Gastroesophageal sphincter (tissue), 4 donors: ENCODE results near the gene OR5B2. TPM values are rescaled to one million over a fixed set of nuclear protein-coding genes. Genes with fewer than 3 reads are reported as not detected.

Experiments used
- ATAC-seq: fragments of 150-250 bp; one replicate; pipeline ENCODE4 v1.9.1; 2016; ENCODE audit warnings: mild to moderate bottlenecking, moderate library complexity
- H3K27ac ChIP-seq, 4 donors: fragments of 200-600 bp; sonication (generic) in 3 of 4; 1 replicate in 3 of 4; 2 replicates in 1 of 4; pipeline ENCODE4 v1.5.1; 2016 to 2019
- H3K27me3 ChIP-seq: fragments of 200-600 bp; sonication (generic); one replicate; pipeline ENCODE4 v1.5.1; 2019
- H3K36me3 ChIP-seq, 2 donors: fragments of 200-600 bp; sonication (generic); one replicate each; pipeline ENCODE4 v1.5.1; 2019; ENCODE audit warnings: control low read depth in 1 of 2
- H3K4me1 ChIP-seq, 3 donors: fragments of 200-600 bp; sonication (generic); 1 replicate in 2 of 3; 2 replicates in 1 of 3; pipeline ENCODE4 v1.5.1; 2016 to 2019; ENCODE audit warnings: control low read depth in 2 of 3
- H3K4me3 ChIP-seq, 2 donors: fragments of 200-600 bp; sonication (generic); one replicate each; pipeline ENCODE4 v1.5.1; 2019; ENCODE audit warnings: mild to moderate bottlenecking in 1 of 2, moderate library complexity in 1 of 2
- H3K9me3 ChIP-seq, 3 donors: fragments of 200-600 bp; sonication (generic); one replicate each; pipeline ENCODE4 v1.5.1; 2017 to 2019; ENCODE audit warnings: control low read depth in 2 of 3
- CTCF ChIP-seq, 4 experiments: fragments of 200-600 bp in 2 of 4; fragments of 450-650 bp in 2 of 4; sonication (generic) in 1 of 4; IDR thresholded peaks; one replicate each; pipeline ENCODE4 v1.5.1; 2017 to 2019; ENCODE audit warnings: antibody characterized with exemption in 4 of 4, mild to moderate bottlenecking in 2 of 4, moderate library complexity in 2 of 4
- EP300 ChIP-seq: sonication (generic); formaldehyde crosslinking; IDR thresholded peaks from one replicate; pipeline ENCODE4 v1.6.1; 2017; ENCODE audit warnings: antibody characterized with exemption, mild to moderate bottlenecking
- POLR2A ChIP-seq, 2 donors: fragments of 450-650 bp; IDR thresholded peaks; one replicate each; pipeline ENCODE4 v1.6.1; 2017; ENCODE audit warnings: antibody characterized with exemption in 2 of 2, mild to moderate bottlenecking in 2 of 2, moderate library complexity in 1 of 2
- POLR2AphosphoS5 ChIP-seq: sonication (generic); formaldehyde crosslinking; IDR thresholded peaks from one replicate; pipeline ENCODE4 v1.6.1; 2017; ENCODE audit warnings: antibody characterized with exemption
- WGBS, 2 donors: methylation state at CpG; one replicate each; pipeline ENCODE4 v1.1.5; 2018; ENCODE audit warnings: low coverage in 1 of 2; 5-methylcytosine and 5-hydroxymethylcytosine counted together
- total RNA-seq, 4 donors: library from RNA; depleted of rRNA; stranded (reverse); fragments of >200 nt; gene quantifications; one replicate each; pipeline ENCODE4 v1.1.0, GENCODE V29; 2016

The OR5B2 gene
- total RNA-seq, 4 donors from 2014 or later: not detected

- Histone ChIP-seq H3K9me3 (peaks cover 0 to 14% (median 0%) of the 10 kb centered on the region in 3 donors), H3K36me3 (no peaks in the 10 kb centered on the region), H3K27ac (no peak overlapping the region), H3K27me3 (no peaks in the 10 kb centered on the region), H3K4me3 (no peak overlapping the region), H3K4me1 (no peaks in the 10 kb centered on the region)
- ATAC-seq: no peak
- no peak for TF ChIP-seq POLR2A (IDR thresholded peaks at IDR 0.05)
- TF ChIP-seq EP300: no peak
- TF ChIP-seq POLR2AphosphoS5: no peak
- TF ChIP-seq CTCF (IDR thresholded peaks at IDR 0.05): no peak
These were observed 33.7 kb downstream of the OR5B2 start for GRCh38 chr11:58394195-58394594.

GRCh38 chr11:58392746-58393145 is 35.2 kb downstream of the OR5B2 start:
- Histone ChIP-seq H3K4me3 (no peak overlapping the region), H3K9me3 (peaks cover 0 to 14% (median 0%) of the 10 kb centered on the region in 3 donors)
- 15 to 33% methylated on average over 1 of the region's 1 CpG for WGBS, 2 donors

GRCh38 chr11:58391879-58392278 is 36.0 kb downstream of the OR5B2 start:
- no peak overlapping the region for H3K4me3 ChIP-seq
- peaks cover 0 to 14% (median 0%) of the 10 kb centered on the region in 3 donors for H3K9me3 ChIP-seq
- ATAC-seq: no peak
- no peaks in the 10 kb centered on the region for H3K4me1 ChIP-seq
- TF ChIP-seq CTCF (IDR thresholded peaks at IDR 0.05): no peak
- TF ChIP-seq POLR2AphosphoS5: no peak
- TF ChIP-seq EP300: no peak
- TF ChIP-seq POLR2A (IDR thresholded peaks at IDR 0.05): no peak
- no peaks in the 10 kb centered on the region for H3K27me3 ChIP-seq
- H3K27ac ChIP-seq: no peak overlapping the region
- 95% methylated on average over 1 of the region's 1 CpG; no CpG with 5 or more reads in 1 of the 2 donors for WGBS, 2 donors
- no peaks in the 10 kb centered on the region for H3K36me3 ChIP-seq

More at GRCh38 chr11:58392746-58393145, 35.2 kb downstream of the OR5B2 start:
- H3K27me3 ChIP-seq: no peaks in the 10 kb centered on the region
- no peaks in the 10 kb centered on the region for H3K4me1 ChIP-seq
- no peaks in the 10 kb centered on the region for H3K36me3 ChIP-seq
- H3K27ac ChIP-seq: no peak overlapping the region
- no peak for ATAC-seq
- no peak for TF ChIP-seq POLR2A (IDR thresholded peaks at IDR 0.05)
- no peak for TF ChIP-seq POLR2AphosphoS5
- no peak for TF ChIP-seq EP300
- TF ChIP-seq CTCF (IDR thresholded peaks at IDR 0.05): no peak

GRCh38 chr11:58390551-58391063 is 37.3 kb downstream of the OR5B2 start:
- WGBS, 2 donors: 89% methylated on average over 3 of the region's 18 CpGs; no CpG with 5 or more reads in 1 of the 2 donors
- ATAC-seq: no peak
- no peaks in the 10 kb centered on the region for H3K27me3 ChIP-seq
- no peaks in the 10 kb centered on the region for H3K4me1 ChIP-seq
- TF ChIP-seq CTCF (IDR thresholded peaks at IDR 0.05) (no peak), POLR2AphosphoS5 (no peak), EP300 (no peak), POLR2A (IDR thresholded peaks at IDR 0.05) (no peak)
- no peaks in the 10 kb centered on the region for H3K36me3 ChIP-seq
- H3K27ac ChIP-seq: no peak overlapping the region
- H3K4me3 ChIP-seq: no peak overlapping the region
- peaks cover 0 to 14% (median 0%) of the 10 kb centered on the region in 3 donors for H3K9me3 ChIP-seq

Other genes with a start within 250 kb of the OR5B2 start
- not detected for gene OR9Q2, start 239.1 kb downstream of the OR5B2 start, total RNA-seq
- gene OR1S2, start 224.0 kb downstream of the OR5B2 start, total RNA-seq: not detected
- gene OR1S1, start 215.4 kb downstream of the OR5B2 start, total RNA-seq: not detected
- gene OR10Q1, start 199.2 kb downstream of the OR5B2 start, total RNA-seq: not detected
- gene OR10W1, start 159.9 kb downstream of the OR5B2 start, total RNA-seq: not detected
- not detected for gene OR5B17, start 69.1 kb downstream of the OR5B2 start, total RNA-seq
- not detected for gene OR5B3, start 21.2 kb downstream of the OR5B2 start, total RNA-seq
- not detected for gene OR5B12, start 14.1 kb upstream of the OR5B2 start, total RNA-seq
- not detected for gene OR5B21, start 80.0 kb upstream of the OR5B2 start, total RNA-seq
- 1 to 10 TPM; 4.7 to 5.4 (median 5.3) TPM for gene LPXN, start 147.7 kb upstream of the OR5B2 start, total RNA-seq
- gene ZFP91, start 150.9 kb upstream of the OR5B2 start, total RNA-seq: 10 to 100 TPM; 64.9 to 94.8 (median 89.7) TPM
- gene CNTF, start 194.5 kb upstream of the OR5B2 start, total RNA-seq: 1 to 10 TPM; 1.2 to 2.4 (median 1.6) TPM